22Rv1 (cell line): ENCODE data around the gene C4orf51.
"Not testable (repeated sequence)": the region's sequence is repeated elsewhere in the genome, so short reads cannot be mapped to it uniquely, and the experiment has no call there.

Source experiments
- H3K27ac ChIP-seq: fragments of 450-650 bp; 2 replicates; pipeline ENCODE4 v1.5.1; 2017
- CTCF ChIP-seq: fragments of 450-650 bp; IDR thresholded peaks from 2 replicates; pipeline ENCODE4 v1.5.1; 2017; ENCODE audit warnings: mild to moderate bottlenecking
- ZFX ChIP-seq: fragments of 450-650 bp; IDR thresholded peaks from 2 replicates; pipeline ENCODE4 v1.6.1; 2017; ENCODE audit warnings: antibody characterized with exemption, borderline replicate concordance

C4orf51 gene

GRCh38 chr4:145681956-145682355 is 2.0 kb downstream of the C4orf51 start:
- TF ChIP-seq ZFX (no peak), CTCF (no peak)
- no peak overlapping the region for H3K27ac ChIP-seq

GRCh38 chr4:145686991-145687390 is 7.0 kb downstream of the C4orf51 start:
- no peak overlapping the region for H3K27ac ChIP-seq
- TF ChIP-seq ZFX (no peak), CTCF (no peak)

GRCh38 chr4:145690610-145691009 is 10.7 kb downstream of the C4orf51 start:
- TF ChIP-seq ZFX (no peak), CTCF (no peak)
- H3K27ac ChIP-seq, result no peak overlapping the region

- H3K27ac ChIP-seq, result not testable (repeated sequence)
Observed at GRCh38 chr4:145691416-145691815, 11.5 kb downstream of the C4orf51 start.

- TF ChIP-seq CTCF (no peak), ZFX (no peak)
- H3K27ac ChIP-seq, result peak overlapping the region; percentile 59
Observed at GRCh38 chr4:145694929-145695328, 15.0 kb downstream of the C4orf51 start.

GRCh38 chr4:145697332-145697731 is 17.4 kb downstream of the C4orf51 start:
- TF ChIP-seq ZFX, result no peak
- TF ChIP-seq CTCF, result no peak
- H3K27ac ChIP-seq, result no peak overlapping the region

GRCh38 chr4:145698507-145698906 is 18.6 kb downstream of the C4orf51 start:
- TF ChIP-seq ZFX (no peak), CTCF (no peak)
- H3K27ac ChIP-seq, result no peak overlapping the region

GRCh38 chr4:145703850-145704497 is 24.0 kb downstream of the C4orf51 start:
- H3K27ac ChIP-seq, result no peak overlapping the region
- TF ChIP-seq ZFX (no peak), CTCF (no peak)
